GM19099 (cell line): ENCODE data around the gene SDCCAG8.

Source experiments
- POLR2A ChIP-seq: IDR thresholded peaks from 3 replicates; pipeline ENCODE4 v1.6.1; 2011; ENCODE audit warnings: low read depth; ENCODE audit not compliant: insufficient read length; ENCODE audit errors: extremely low read depth

SDCCAG8 gene

GRCh38 chr1:243452092-243452491 lies 196.3 kb downstream of the SDCCAG8 start:
- no peak for TF ChIP-seq POLR2A

GRCh38 chr1:243454328-243454997 lies 198.6 kb downstream of the SDCCAG8 start:
- no peak for TF ChIP-seq POLR2A

- no peak for TF ChIP-seq POLR2A
Measured at GRCh38 chr1:243455760-243456651, 200.2 kb downstream of the SDCCAG8 start.

GRCh38 chr1:243457363-243457982 lies 201.6 kb downstream of the SDCCAG8 start:
- no peak for TF ChIP-seq POLR2A

GRCh38 chr1:243459059-243459458 lies 203.2 kb downstream of the SDCCAG8 start:
- no peak for TF ChIP-seq POLR2A

- no peak for TF ChIP-seq POLR2A
Measured at GRCh38 chr1:243461700-243462099, 205.9 kb downstream of the SDCCAG8 start.

DNA sequence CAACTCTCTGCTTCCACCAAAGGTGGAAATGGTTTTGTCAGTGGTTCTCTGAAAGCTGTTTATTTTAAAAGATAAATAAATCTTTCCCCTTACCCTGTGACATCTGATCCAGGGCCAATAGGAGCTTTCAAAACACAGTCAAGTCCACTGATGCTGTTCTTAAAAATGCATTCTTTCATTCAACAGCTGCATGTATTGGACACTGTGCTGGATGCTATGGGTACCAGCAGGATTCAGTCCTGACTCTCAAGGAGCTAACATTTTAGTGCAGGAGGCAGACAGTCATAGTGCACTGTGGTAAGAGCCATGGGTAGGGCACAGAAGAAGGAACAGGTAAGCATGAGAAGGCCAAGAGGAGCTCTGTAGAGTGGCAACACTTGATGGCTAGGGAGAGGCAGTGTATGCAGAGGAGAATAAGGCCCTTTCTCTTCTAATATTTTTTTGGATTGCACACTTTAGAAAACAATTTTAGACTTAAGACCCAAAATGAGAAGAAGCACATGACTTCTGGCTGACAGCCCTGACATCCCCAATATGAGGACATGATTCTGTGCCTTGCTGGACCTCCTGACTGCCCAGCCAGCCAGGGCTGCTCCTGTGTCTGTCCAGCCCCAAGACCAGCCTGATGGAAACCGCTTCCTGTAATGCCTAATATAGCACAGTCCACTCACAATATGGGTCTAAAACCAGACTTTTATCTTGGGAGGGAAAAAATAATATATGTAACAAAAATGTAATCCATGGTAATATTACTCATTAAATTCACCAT lies 207.3 kb downstream of the SDCCAG8 start:
- no peak for TF ChIP-seq POLR2A

DNA sequence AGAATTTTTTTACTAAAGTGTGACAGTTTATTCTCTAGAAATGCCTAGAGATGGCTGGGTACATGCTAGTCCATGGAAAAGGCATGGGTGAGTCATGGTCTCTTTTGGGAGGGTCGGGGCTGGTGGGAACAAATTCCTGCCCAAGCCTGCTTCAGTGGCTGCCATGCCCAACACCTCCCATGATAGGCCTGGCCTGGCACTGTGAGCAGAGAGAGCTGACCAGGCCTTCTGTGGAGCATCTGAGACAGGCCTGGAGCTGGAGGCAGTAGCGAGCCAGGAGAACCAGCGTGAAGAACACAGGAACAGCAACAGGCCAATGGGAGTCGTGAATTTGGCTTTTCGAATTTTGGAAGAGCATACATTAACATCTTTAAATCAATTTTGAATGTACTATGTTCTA lies 209.2 kb downstream of the SDCCAG8 start:
- TF ChIP-seq POLR2A: no peak

GRCh38 chr1:243465738-243466137 lies 209.9 kb downstream of the SDCCAG8 start:
- no peak for TF ChIP-seq POLR2A

GRCh38 chr1:243469497-243469896 lies 213.7 kb downstream of the SDCCAG8 start:
- TF ChIP-seq POLR2A: no peak

GRCh38 chr1:243470502-243470901 lies 214.7 kb downstream of the SDCCAG8 start:
- no peak for TF ChIP-seq POLR2A

DNA sequence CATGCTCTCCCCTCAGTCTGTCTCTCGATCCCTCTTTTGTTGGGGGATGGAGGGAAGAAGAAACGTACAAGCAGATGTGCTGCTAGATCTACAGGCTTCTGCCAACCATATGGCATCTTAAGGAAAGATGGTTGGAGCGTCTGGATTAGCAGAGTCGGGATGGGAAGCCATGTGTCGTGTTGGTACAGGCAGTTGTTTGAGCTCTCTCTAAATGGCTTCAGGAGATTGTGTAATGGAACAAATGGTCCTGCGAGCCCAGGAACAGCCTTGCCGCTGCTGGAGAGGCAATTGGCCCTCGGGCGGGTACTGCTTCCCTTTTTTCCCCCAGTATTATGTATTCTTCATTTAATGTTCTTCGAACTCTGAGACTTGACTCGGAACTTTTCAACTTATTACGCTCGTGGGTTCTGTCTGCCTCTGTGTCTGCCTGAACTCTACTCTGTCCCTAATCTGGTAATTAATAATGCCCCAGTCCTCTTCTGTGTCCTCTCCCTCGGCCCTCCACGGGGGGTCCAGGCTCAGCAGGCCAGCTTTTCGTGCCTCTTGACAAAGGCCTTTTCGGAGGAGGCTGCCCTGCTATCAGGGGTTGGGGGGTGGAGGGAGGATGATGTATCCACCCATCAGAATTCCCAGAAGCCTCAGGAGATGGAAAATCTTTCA lies 215.3 kb downstream of the SDCCAG8 start:
- no peak for TF ChIP-seq POLR2A

GRCh38 chr1:243471754-243472745 lies 216.2 kb downstream of the SDCCAG8 start:
- TF ChIP-seq POLR2A: no peak
